Measurements from ENCODE around the gene CYTH2.

- no peak for TF ChIP-seq CTCF (IDR thresholded peaks at IDR 0.05)
- TF ChIP-seq EZH2 (IDR thresholded peaks at IDR 0.05), result no peak
These were observed 61.6 kb downstream of the CYTH2 start for GRCh38 chr19:48530770-48531169.
